ENCODE measurements around the gene OLR1. TPM values are rescaled to one million over a fixed set of nuclear protein-coding genes. Genes with fewer than 3 reads are reported as not detected.

Gene OLR1
- total RNA-seq, 2 donors from 2014 or later, result 0.20 to 0.77 TPM

DNA sequence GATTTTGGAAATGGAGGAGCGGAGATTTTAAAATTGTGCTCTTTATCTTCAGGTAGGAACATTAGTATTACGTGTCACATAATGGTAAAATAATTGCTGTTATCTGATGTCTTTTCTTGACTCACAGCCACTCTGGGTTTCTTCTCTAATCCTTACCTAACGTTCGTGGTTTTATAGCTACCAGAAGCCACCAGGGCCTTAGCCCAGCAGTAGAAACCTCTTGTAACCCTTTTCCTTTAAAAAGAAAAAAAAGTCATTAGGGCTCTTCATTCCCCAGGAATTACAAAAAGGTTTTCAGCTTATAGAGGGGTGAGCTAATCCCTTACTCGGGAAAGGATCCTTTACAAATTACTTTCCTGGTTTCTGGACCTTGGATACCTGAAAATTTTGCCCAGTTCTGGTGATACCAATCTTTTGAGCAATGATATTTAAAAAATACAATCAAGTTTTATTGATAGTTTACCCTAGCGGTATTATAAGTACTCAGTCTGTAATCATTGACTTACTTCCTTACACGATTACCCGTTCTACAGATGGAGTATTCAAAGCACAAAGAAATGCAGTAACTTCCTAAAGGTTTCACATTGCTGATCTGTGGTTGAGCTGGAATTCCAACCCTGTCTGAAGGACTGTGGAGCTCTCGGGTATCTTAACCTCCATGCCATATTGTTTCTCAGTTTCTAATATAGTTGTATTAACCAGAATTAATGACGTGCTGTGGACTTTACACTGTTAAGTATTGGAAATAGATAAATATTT, 42.4 kb upstream of the OLR1 start:
- no peaks in the 10 kb centered on the region for H3K36me3 ChIP-seq
- peaks cover 8% of the 10 kb centered on the region for H3K4me1 ChIP-seq
- H3K27me3 ChIP-seq, result no peaks in the 10 kb centered on the region
- DNase-seq, result no peak
- intact Hi-C loops (cut with DNase I), result no loop called here
- H3K9ac ChIP-seq (ENCODE audit: low read depth in 2 of 2, low read length in 2 of 2), result peak overlapping the region; percentile 84 to 94
- peak overlapping the region; percentile 64 for H3K4me3 ChIP-seq
- peak overlapping the region; percentile 93 for H3K27ac ChIP-seq
- H3K9me3 ChIP-seq, result no peaks in the 10 kb centered on the region
- TF ChIP-seq, protein P1, sequence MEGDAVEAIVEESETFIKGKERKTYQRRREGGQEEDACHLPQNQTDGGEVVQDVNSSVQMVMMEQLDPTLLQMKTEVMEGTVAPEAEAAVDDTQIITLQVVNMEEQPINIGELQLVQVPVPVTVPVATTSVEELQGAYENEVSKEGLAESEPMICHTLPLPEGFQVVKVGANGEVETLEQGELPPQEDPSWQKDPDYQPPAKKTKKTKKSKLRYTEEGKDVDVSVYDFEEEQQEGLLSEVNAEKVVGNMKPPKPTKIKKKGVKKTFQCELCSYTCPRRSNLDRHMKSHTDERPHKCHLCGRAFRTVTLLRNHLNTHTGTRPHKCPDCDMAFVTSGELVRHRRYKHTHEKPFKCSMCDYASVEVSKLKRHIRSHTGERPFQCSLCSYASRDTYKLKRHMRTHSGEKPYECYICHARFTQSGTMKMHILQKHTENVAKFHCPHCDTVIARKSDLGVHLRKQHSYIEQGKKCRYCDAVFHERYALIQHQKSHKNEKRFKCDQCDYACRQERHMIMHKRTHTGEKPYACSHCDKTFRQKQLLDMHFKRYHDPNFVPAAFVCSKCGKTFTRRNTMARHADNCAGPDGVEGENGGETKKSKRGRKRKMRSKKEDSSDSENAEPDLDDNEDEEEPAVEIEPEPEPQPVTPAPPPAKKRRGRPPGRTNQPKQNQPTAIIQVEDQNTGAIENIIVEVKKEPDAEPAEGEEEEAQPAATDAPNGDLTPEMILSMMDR (IDR thresholded peaks at IDR 0.05), result no peak

DNA sequence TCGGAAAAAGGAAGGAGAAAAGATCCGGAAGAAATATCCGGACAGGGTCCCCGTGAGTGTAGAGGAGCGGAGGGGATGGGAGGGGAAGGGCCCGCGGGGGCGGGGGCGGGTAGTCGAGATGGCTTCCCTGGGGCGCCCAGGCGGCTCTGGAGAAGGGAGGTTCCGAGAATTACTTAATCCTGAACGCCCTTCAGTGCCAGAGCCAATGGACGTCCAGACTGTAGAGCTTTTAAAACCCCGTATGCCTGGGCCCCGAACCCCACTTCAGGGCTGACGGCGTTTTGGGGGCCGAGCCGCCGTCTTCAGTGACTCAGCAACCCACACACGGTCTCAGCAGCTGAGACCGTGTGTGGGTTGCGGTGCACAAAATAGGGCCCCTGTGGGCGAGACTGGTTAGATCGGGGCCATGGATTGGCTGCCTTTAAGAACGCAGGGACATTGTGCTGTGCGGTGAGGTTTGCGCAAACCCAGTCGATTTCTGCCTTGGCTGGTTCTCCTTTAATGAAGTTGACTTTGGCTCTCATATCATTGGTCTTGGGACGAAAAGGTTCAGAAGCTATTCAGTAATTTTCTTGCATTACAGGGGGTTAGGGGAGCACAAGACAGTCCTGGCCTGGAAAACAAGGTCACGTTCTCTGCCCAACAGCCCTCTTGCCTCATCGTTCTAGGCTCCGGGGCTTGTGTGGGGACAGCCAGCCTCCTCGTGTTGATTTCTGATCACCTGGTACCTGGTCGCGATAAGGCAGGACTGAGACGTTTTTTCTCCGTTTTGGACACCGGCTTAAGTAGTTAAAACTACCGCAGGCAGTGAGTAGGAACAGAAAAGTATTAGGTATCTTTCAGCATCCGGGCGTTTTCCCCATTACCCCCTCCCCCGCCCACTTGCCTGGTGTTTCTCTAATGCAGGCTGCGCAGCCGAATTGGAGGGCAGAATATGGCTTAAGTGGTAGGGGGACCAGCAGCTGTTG, 41.5 kb upstream of the OLR1 start:
- peak; percentile 60 for DNase-seq
- H3K9ac ChIP-seq (ENCODE audit: low read depth in 2 of 2, low read length in 2 of 2), result peak overlapping the region; percentile 84 to 94
- TF ChIP-seq, protein P1 (IDR thresholded peaks at IDR 0.05), result no peak
- H3K9me3 ChIP-seq, result no peaks in the 10 kb centered on the region
- no peaks in the 10 kb centered on the region for H3K36me3 ChIP-seq
- no peaks in the 10 kb centered on the region for H3K27me3 ChIP-seq
- H3K4me1 ChIP-seq, result peaks cover 8% of the 10 kb centered on the region
- peak overlapping the region; percentile 64 for H3K4me3 ChIP-seq
- intact Hi-C loops (cut with DNase I), result no loop called here
- peak overlapping the region; percentile 93 for H3K27ac ChIP-seq

DNA sequence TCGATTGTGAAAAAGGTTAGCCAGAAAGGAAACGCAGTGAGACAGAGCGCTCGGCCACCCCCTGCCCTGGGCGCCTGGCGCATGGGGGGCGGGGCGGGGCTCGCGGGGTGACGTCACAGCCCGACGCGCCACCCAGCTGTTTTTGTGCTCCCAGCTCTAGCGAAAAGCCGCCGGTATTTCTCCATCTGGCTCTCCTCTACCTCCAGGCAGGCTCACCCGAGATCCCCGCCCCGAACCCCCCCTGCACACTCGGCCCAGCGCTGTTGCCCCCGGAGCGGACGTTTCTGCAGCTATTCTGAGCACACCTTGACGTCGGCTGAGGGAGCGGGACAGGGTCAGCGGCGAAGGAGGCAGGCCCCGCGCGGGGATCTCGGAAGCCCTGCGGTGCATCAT, 40.8 kb upstream of the OLR1 start, which contains the start of gene GABARAPL1:
GABARAPL1 (plus strand) TSS at position 139 of the 393 bp plus-strand sequence; CDS start at position 392, 253 bp downstream.
- Histone ChIP-seq H3K27me3 (no peaks in the 10 kb centered on the region), H3K9ac (ENCODE audit: low read depth in 2 of 2, low read length in 2 of 2) (peak within 1 kb of the TSS; percentile 84 to 94), H3K9me3 (no peaks in the 10 kb centered on the region), H3K4me3 (peak within 1 kb of the TSS; percentile 64), H3K27ac (peak within 1 kb of the TSS; percentile 93), H3K4me1 (peaks cover 8% of the 10 kb centered on the region), H3K36me3 (no peaks in the 10 kb centered on the region)
- TF ChIP-seq, protein P1 (IDR thresholded peaks at IDR 0.05), result no peak
- intact Hi-C loops (cut with DNase I), result no loop called here
- peak; percentile 84 for DNase-seq

DNA sequence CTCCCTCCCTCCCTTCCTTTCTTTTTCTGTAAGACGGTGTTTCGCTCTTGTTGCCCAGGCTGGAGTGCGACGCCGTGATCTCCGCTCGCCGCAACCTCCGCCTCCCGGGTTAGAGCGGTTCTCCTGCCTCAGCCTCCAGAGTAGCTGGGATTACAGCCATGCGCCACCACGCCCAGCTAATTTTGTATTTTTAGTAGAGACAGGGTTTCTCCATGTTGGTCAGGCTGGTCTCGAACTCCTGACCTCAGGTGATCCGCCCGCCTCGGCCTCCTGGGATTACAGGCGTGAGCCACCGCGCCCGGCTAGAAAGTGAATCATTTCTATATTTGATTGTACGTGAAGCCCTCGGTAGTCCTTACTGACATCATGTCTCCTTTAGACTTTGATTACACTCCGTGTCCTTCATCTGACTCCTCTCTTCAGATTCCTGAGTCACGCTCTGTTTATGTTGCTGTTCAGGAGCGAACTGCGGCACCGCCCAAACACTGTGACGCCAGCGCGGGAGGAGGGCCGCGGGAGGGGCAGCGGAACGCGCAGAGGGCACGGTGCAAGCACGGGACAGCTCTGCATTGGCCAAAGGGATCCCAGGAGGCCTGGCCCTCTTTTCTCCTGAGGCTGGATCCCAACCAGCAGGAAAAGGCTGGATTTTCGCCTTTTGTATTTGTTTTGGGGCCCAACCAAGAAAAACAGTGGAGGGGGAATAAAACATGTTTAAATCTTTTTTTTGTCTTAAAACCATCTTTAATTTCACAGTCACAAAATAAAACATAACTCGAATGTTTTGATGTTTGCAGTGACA, 40.2 kb upstream of the OLR1 start:
- H3K27me3 ChIP-seq, result no peaks in the 10 kb centered on the region
- no peaks in the 10 kb centered on the region for H3K9me3 ChIP-seq
- H3K9ac ChIP-seq (ENCODE audit: low read depth in 2 of 2, low read length in 2 of 2), result peak overlapping the region in 1 of 2 donors; percentile 94
- TF ChIP-seq, protein P1 (IDR thresholded peaks at IDR 0.05), result no peak
- DNase-seq, result peak; percentile 97
- H3K36me3 ChIP-seq, result no peaks in the 10 kb centered on the region
- intact Hi-C loops (cut with DNase I), result no loop called here
- peak overlapping the region; percentile 64 for H3K4me3 ChIP-seq
- peak overlapping the region; percentile 93 for H3K27ac ChIP-seq
- H3K4me1 ChIP-seq, result peaks cover 8% of the 10 kb centered on the region
